Measurements from ENCODE around the gene BUB3. TPM values are rescaled to one million over a fixed set of nuclear protein-coding genes. Genes with fewer than 3 reads are reported as not detected.

BUB3 gene
- total RNA-seq, 4 donors from 2014 or later: 68.1 to 100 (median 73.4) TPM

DNA sequence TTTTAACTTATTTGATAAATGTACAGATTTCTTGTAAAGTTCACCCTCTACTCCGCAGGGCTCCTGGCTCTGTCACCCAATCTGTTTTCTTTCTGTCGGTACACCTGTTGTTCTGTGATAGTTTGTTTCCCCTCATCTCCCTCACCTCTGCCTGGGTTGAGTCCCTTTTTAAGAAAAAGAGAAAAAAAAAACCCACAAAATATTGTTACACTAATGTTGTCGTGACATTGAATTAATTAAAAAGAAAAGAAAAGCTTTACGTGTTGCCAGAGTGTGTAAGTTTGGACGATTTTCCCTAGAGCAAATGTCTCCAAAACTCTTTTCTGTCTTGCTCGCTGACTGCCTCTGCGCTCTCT, 15.1 kb upstream of the BUB3 start:
- peaks cover 10 to 99% of the 10 kb centered on the region in 2 donors for H3K27me3 ChIP-seq
- H3K27ac ChIP-seq: no peak overlapping the region
- H3K4me1 ChIP-seq: peaks cover 0 to 76% (median 39%) of the 10 kb centered on the region in 4 donors
- WGBS, 2 donors: 13 to 16% methylated on average over 7 of the region's 7 CpGs
- H3K9me3 ChIP-seq: no peaks in the 10 kb centered on the region
- no peak for DNase-seq (ENCODE audit: low spot score in 2 of 2)
- TF ChIP-seq POLR2A (IDR thresholded peaks at IDR 0.05) (no peak), EP300 (IDR thresholded peaks at IDR 0.05) (no peak)
- TF ChIP-seq, protein P1, sequence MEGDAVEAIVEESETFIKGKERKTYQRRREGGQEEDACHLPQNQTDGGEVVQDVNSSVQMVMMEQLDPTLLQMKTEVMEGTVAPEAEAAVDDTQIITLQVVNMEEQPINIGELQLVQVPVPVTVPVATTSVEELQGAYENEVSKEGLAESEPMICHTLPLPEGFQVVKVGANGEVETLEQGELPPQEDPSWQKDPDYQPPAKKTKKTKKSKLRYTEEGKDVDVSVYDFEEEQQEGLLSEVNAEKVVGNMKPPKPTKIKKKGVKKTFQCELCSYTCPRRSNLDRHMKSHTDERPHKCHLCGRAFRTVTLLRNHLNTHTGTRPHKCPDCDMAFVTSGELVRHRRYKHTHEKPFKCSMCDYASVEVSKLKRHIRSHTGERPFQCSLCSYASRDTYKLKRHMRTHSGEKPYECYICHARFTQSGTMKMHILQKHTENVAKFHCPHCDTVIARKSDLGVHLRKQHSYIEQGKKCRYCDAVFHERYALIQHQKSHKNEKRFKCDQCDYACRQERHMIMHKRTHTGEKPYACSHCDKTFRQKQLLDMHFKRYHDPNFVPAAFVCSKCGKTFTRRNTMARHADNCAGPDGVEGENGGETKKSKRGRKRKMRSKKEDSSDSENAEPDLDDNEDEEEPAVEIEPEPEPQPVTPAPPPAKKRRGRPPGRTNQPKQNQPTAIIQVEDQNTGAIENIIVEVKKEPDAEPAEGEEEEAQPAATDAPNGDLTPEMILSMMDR (IDR thresholded peaks at IDR 0.05): no peak
- H3K4me3 ChIP-seq: no peak overlapping the region
- H3K36me3 ChIP-seq: no peaks in the 10 kb centered on the region

DNA sequence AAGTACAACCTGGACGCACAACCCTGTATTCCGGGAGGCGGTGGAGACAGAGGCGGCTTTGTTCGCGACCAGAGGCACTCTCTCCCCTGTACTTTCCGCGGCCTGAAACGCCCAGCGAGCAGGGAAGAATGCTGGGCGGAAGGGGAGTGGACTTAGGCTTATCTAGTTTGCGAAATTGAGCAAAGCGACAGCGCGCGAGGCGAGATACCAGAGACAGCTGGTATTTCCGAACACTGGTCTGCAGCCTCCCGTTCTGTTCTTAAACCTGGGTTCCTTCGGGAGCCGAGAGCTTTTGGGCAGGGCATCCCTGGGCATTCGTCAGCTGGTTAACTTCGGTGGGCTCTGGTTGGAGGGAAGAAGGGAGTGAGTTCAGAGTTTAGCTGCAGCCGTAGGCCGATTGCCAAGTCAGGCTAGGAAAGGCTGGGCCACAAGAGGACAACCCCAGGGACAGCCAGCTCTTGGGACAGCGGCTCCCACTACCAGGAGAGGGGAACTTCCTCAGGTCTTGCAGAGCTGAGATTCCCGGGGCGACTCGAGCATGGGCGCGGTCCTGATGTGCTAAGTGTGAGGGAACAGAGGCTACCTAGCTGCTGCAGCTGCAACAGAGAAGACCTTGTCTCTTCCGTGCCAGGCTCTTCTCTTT, 14.6 kb upstream of the BUB3 start:
- H3K27ac ChIP-seq: no peak overlapping the region
- peaks cover 8 to 99% of the 10 kb centered on the region in 2 donors for H3K27me3 ChIP-seq
- H3K36me3 ChIP-seq: no peaks in the 10 kb centered on the region
- H3K4me1 ChIP-seq: peaks cover 0 to 76% (median 39%) of the 10 kb centered on the region in 4 donors
- no peak for DNase-seq (ENCODE audit: low spot score in 2 of 2)
- no peak overlapping the region for H3K4me3 ChIP-seq
- WGBS, 2 donors: 5 to 6% methylated on average over 32 of the region's 32 CpGs
- no peaks in the 10 kb centered on the region for H3K9me3 ChIP-seq
- TF ChIP-seq POLR2A (IDR thresholded peaks at IDR 0.05): no peak
- TF ChIP-seq, protein P1 (IDR thresholded peaks at IDR 0.05): no peak
- TF ChIP-seq EP300 (IDR thresholded peaks at IDR 0.05): no peak

DNA sequence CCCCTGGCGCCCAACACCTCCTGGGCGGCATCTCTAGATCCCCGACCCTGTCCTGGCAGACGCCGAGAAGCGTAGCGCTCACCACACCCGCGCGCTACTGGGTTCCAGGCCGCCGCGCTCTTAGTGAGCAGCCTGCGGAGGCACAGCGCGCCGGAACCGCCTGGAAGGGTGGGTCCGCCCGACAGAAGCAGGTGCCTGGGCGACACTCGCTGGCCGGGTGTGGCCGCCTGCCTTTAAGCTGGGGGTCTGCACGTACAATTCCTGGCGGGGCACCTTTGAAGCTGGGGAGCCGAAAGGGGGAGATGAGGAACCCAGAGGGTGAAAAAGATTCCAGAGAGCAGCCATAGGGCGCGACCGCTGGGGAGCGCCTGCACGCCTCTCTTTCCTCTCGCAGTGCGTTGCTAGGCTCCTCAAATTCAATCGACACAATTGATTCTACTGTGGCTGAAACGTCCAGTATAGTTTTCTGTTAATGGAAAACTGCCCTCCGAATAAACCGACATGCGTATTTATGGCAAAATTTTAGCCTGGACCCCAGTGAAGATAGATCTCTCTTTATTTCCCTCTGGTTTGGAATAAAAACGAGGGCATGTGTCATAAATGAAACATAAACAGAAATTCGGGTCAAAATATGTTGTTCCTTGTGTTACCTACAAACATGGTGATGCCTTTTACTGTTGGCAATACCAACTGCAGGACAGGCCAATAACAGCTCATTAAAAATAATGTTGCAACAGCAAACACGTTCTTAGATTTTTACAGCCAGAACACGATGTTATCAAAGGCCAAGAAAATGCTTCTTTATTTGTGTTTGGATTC, 13.8 kb upstream of the BUB3 start:
- no peak overlapping the region for H3K27ac ChIP-seq
- DNase-seq (ENCODE audit: low spot score in 2 of 2): no peak

DNA sequence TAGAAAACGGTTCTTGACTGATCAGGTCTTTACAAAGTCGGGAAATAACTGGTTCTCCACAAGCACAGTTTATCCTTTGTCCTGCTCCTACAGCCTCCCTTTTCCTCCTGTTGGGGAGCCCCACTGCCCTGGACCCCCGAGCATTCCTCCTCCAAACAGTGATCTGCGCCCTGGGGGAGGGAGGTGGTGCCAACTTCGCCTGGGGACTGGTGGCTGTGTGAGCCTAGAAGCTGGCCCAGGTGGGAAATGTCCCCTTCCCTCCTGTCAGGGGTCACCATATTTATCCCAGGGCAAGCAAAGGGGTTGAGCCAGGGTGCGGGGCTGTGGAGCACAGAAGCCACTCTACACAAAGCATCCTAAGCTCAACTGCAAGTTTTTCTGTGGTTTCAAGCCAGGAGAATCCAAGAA, 13.2 kb upstream of the BUB3 start:
- TF ChIP-seq POLR2A (IDR thresholded peaks at IDR 0.05): no peak
- Histone ChIP-seq H3K4me3 (no peak overlapping the region), H3K36me3 (no peaks in the 10 kb centered on the region), H3K27ac (no peak overlapping the region), H3K27me3 (peaks cover 7 to 99% of the 10 kb centered on the region in 2 donors), H3K9me3 (no peaks in the 10 kb centered on the region), H3K4me1 (peaks cover 0 to 76% (median 29%) of the 10 kb centered on the region in 4 donors)
- WGBS, 2 donors: 9 to 13% methylated on average over 6 of the region's 6 CpGs
- DNase-seq (ENCODE audit: low spot score in 2 of 2): no peak

More for the DNA sequence above, 13.8 kb upstream of the BUB3 start:
- WGBS, 2 donors: 5 to 9% methylated on average over 18 to 43 of the region's 43 CpGs
- H3K27me3 ChIP-seq: peaks cover 7 to 99% of the 10 kb centered on the region in 2 donors
- H3K4me3 ChIP-seq: no peak overlapping the region
- TF ChIP-seq, protein P1 (IDR thresholded peaks at IDR 0.05): no peak
- TF ChIP-seq EP300 (IDR thresholded peaks at IDR 0.05): no peak
- TF ChIP-seq POLR2A (IDR thresholded peaks at IDR 0.05): no peak
- H3K9me3 ChIP-seq: no peaks in the 10 kb centered on the region
- no peaks in the 10 kb centered on the region for H3K36me3 ChIP-seq
- H3K4me1 ChIP-seq: peaks cover 0 to 76% (median 32%) of the 10 kb centered on the region in 4 donors

DNA sequence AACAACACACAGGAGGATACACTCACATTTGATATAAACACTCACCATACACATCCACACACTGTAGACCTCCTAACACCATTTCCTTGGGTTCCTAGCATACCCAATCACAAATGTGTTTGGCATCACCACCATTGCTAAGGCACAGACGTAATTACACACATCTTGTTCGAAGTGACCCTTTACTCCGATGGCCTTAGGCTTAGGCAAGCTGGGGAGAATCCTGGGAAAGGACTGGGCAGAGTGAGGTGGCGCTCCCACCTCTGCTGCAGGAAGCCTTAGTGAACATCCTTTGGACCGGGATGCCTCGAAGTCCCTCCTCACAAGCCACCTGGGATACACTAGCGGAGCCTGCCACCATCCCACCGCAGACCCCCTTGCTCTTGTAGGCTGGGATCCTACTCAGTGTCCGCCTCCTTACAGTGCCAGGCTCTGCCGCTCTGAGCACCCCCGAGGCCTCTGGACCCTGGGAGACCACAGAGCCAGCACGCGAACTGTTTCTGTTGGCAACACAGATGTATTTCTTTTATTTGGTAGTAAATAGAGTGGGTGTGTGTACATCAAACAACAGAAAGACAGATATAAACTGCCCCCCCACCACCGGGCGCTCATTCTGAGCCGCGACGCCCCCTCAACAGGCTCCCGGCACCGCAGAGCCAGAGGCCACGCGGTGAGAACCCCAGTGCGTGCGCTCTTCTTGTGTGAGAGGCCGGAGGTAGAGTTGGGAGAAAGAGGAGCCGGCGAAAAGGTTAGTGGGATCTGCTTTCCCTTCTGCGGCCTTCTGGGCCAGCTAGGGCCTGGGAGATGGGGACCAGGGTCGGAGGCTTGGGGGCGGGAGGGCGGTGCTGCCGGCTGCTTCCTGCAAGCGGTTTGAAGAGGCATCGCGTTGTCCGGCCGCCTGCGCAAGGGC, 12.2 kb upstream of the BUB3 start:
- peaks cover 0 to 74% (median 25%) of the 10 kb centered on the region in 4 donors for H3K4me1 ChIP-seq
- 7 to 12% methylated on average over 27 to 36 of the region's 38 CpGs for WGBS, 2 donors
- TF ChIP-seq EP300 (IDR thresholded peaks at IDR 0.05) (no peak), POLR2A (IDR thresholded peaks at IDR 0.05) (no peak)
- TF ChIP-seq, protein P1 (IDR thresholded peaks at IDR 0.05): no peak
- no peak overlapping the region for H3K4me3 ChIP-seq
- DNase-seq (ENCODE audit: low spot score in 2 of 2): no peak
- no peaks in the 10 kb centered on the region for H3K36me3 ChIP-seq
- no peak overlapping the region for H3K27ac ChIP-seq
- H3K9me3 ChIP-seq: no peaks in the 10 kb centered on the region
- H3K27me3 ChIP-seq: peaks cover 7 to 100% of the 10 kb centered on the region in 2 donors

Measured in tibial nerve (tissue), 4 donors.